ENCODE results near the gene ZSCAN22. TPM values are rescaled to one million over a fixed set of nuclear protein-coding genes. Genes with fewer than 3 reads are reported as not detected.
A peak's percentile ranks its signal among the peaks of the same experiment; 100 is the strongest.

The ZSCAN22 gene
- polyA plus RNA-seq, 1 donor from 2014 or later, result 1.6 TPM

GRCh38 chr19:58304748-58305064, 22.1 kb upstream of the ZSCAN22 start:
- Histone ChIP-seq H3K4me2 (ENCODE audit: low read length) (peak overlapping the region; percentile 48), H3K9ac (ENCODE audit: low read length) (peak overlapping the region; percentile 30), H3K9me2 (ENCODE audit: insufficient read depth, low read length) (no peaks in the 10 kb centered on the region), H3K79me2 (replicated peaks; ENCODE audit: insufficient read depth, low read length) (peaks cover 45% of the 10 kb centered on the region), H3K36me3 (ENCODE audit: insufficient read depth, low read length) (peaks cover 13% of the 10 kb centered on the region), H4K20me1 (ENCODE audit: insufficient read depth) (no peaks in the 10 kb centered on the region), H3F3A (ENCODE audit: insufficient read depth, low read length, poor library complexity, severe bottlenecking) (no peaks in the 10 kb centered on the region), H3K9me3 (ENCODE audit: low read length) (no peaks in the 10 kb centered on the region), H2AFZ (ENCODE audit: low read depth, low read length) (peak overlapping the region; percentile 2), H3K27me3 (ENCODE audit: insufficient read depth, low read depth, low read length) (no peaks in the 10 kb centered on the region), H3K27ac (ENCODE audit: low read length) (peak overlapping the region; percentile 64), H3K4me3 (ENCODE audit: low read length) (peak overlapping the region; percentile 80)
- TF ChIP-seq EP300 (conservative IDR thresholded peaks at IDR 0.05; ENCODE audit: poor library complexity, severe bottlenecking) (no peak), RAD21 (conservative IDR thresholded peaks at IDR 0.05) (no peak), TAF1 (IDR thresholded peaks at IDR 0.05; ENCODE audit: low read depth) (no peak)

GRCh38 chr19:58305065-58305931, 21.5 kb upstream of the ZSCAN22 start, which contains the start of gene ERVK3-1:
TSS of gene ERVK3-1 (plus strand) at chr19:58305377. CDS start at chr19:58312169, 6,792 bp downstream.
- Histone ChIP-seq H3K4me2 (ENCODE audit: low read length) (peak within 1 kb of the TSS; percentile 92), H4K20me1 (ENCODE audit: insufficient read depth) (no peaks in the 10 kb centered on the region), H3F3A (ENCODE audit: insufficient read depth, low read length, poor library complexity, severe bottlenecking) (no peaks in the 10 kb centered on the region), H3K9ac (ENCODE audit: low read length) (peak within 1 kb of the TSS; percentile 79), H3K27me3 (ENCODE audit: insufficient read depth, low read depth, low read length) (no peaks in the 10 kb centered on the region), H2AFZ (ENCODE audit: low read depth, low read length) (peak within 1 kb of the TSS; percentile 69), H3K9me3 (ENCODE audit: low read length) (no peaks in the 10 kb centered on the region), H3K36me3 (ENCODE audit: insufficient read depth, low read length) (peaks cover 13% of the 10 kb centered on the region), H3K79me2 (replicated peaks; ENCODE audit: insufficient read depth, low read length) (peaks cover 42% of the 10 kb centered on the region), H3K9me2 (ENCODE audit: insufficient read depth, low read length) (no peaks in the 10 kb centered on the region), H3K4me3 (ENCODE audit: low read length) (peak within 1 kb of the TSS; percentile 80), H3K27ac (ENCODE audit: low read length) (peak within 1 kb of the TSS; percentile 80)
- TF ChIP-seq RAD21 (conservative IDR thresholded peaks at IDR 0.05) (peak; percentile 45), REST (IDR thresholded peaks at IDR 0.05; ENCODE audit: borderline replicate concordance) (peak; percentile 75), POLR2AphosphoS5 (IDR thresholded peaks at IDR 0.05) (peak; percentile 95), EZH2 (IDR thresholded peaks at IDR 0.05; ENCODE audit: borderline replicate concordance, insufficient read depth, low read length, poor library complexity, severe bottlenecking) (no peak), EP300 (conservative IDR thresholded peaks at IDR 0.05; ENCODE audit: poor library complexity, severe bottlenecking) (no peak), MXI1 (conservative IDR thresholded peaks at IDR 0.05; ENCODE audit: poor library complexity, severe bottlenecking) (peak; percentile 94), TAF1 (IDR thresholded peaks at IDR 0.05; ENCODE audit: low read depth) (peak; percentile 78), SMC3 (conservative IDR thresholded peaks at IDR 0.05; ENCODE audit: poor library complexity) (no peak), CTCF (IDR thresholded peaks at IDR 0.05; ENCODE audit: poor library complexity, severe bottlenecking) (peak; percentile 44)

Measured in neural cell (in vitro differentiated cells).